Neural crest cell (in vitro differentiated cells): Measurements from ENCODE around the gene ZNF133. TPM values are rescaled to one million over a fixed set of nuclear protein-coding genes. Genes with fewer than 3 reads are reported as not detected.

Experiments used
- DNase-seq: peaks from one replicate; pipeline ENCODE4 v3.0.0; 2021; ENCODE audit warnings: low read depth, mixed read lengths, low spot score
- H3K27ac Mint-ChIP-seq: one replicate; pipeline ENCODE4 v1.8.0; 2021; ENCODE audit warnings: mild to moderate bottlenecking, mixed read lengths; ENCODE audit not compliant: unreplicated experiment
- H3K27me3 Mint-ChIP-seq: 2 replicates; pipeline ENCODE4 v1.8.0; 2021; ENCODE audit warnings: low read depth, mild to moderate bottlenecking, mixed read lengths
- H3K36me3 Mint-ChIP-seq: 2 replicates; pipeline ENCODE4 v1.8.0; 2021; ENCODE audit warnings: low read depth, mild to moderate bottlenecking, mixed read lengths
- H3K4me1 Mint-ChIP-seq: 2 replicates; pipeline ENCODE4 v1.8.0; 2021; ENCODE audit warnings: mixed read lengths
- H3K4me3 Mint-ChIP-seq: one replicate; pipeline ENCODE4 v1.8.0; 2021; ENCODE audit warnings: mild to moderate bottlenecking, mixed read lengths
- H3K9me3 Mint-ChIP-seq: 2 replicates; pipeline ENCODE4 v1.8.0; 2021; ENCODE audit warnings: mixed read lengths
- total RNA-seq: library from RNA; stranded (reverse); gene quantifications from 2 replicates; pipeline ENCODE4 v1.2.1, GENCODE V29; 2021
- TF ChIP-seq, protein P1 (sequence below): fragments of 200-600 bp; sonication (generic); conservative IDR thresholded peaks from 2 replicates; pipeline ENCODE4 v1.5.0; 2021; ENCODE audit warnings: antibody characterized with exemption, mild to moderate bottlenecking

The ZNF133 gene
- total RNA-seq, 1 donor from 2014 or later, result 12.6 TPM

DNA sequence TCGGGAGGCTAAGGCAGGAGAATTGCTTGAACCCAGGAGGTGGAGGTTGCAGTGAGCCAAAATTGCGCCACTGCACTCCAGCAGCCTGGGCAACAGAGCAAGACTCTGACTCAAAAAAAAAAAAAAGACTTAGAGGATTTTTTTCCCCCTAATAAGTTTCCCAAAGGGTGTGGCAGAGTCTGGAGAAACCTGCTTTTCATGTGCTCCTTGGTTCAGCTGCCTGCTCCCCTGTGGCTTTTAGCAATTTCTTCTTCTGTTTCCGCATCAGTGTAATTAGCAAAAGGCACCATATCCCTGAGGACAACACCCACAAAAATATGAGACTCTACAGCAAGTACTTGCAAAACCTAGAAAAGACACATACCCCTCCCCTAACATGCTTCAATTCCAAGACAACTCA, 28.6 kb upstream of the ZNF133 start:
- TF ChIP-seq, protein P1, sequence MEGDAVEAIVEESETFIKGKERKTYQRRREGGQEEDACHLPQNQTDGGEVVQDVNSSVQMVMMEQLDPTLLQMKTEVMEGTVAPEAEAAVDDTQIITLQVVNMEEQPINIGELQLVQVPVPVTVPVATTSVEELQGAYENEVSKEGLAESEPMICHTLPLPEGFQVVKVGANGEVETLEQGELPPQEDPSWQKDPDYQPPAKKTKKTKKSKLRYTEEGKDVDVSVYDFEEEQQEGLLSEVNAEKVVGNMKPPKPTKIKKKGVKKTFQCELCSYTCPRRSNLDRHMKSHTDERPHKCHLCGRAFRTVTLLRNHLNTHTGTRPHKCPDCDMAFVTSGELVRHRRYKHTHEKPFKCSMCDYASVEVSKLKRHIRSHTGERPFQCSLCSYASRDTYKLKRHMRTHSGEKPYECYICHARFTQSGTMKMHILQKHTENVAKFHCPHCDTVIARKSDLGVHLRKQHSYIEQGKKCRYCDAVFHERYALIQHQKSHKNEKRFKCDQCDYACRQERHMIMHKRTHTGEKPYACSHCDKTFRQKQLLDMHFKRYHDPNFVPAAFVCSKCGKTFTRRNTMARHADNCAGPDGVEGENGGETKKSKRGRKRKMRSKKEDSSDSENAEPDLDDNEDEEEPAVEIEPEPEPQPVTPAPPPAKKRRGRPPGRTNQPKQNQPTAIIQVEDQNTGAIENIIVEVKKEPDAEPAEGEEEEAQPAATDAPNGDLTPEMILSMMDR, result no peak
- DNase-seq, result no peak
- Mint-ChIP-seq H3K27me3 (peaks cover 51% of the 10 kb centered on the region), H3K27ac (no peak overlapping the region), H3K4me3 (no peak overlapping the region), H3K4me1 (no peaks in the 10 kb centered on the region), H3K9me3 (no peaks in the 10 kb centered on the region), H3K36me3 (no peaks in the 10 kb centered on the region)

DNA sequence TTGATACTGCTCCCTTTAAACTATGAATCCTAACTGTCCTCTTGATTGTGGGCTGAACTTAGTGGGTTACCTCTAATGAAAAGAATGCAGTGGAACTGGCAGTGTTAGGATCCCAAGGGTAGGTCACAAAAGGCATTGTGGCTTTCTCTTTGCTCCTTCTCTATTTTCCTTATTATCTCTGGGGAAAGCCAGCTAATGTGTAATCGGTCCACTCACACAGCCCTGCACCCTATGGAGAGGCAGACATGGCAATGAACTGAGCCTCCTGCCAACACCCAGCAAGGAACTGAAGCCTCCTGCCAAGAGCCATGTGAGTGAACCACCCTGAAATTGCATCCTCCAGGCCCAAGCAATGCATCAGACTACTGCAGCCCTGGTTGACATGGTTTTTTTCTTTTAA, 24.6 kb upstream of the ZNF133 start:
- H3K27ac Mint-ChIP-seq, result no peak overlapping the region
- no peak for DNase-seq
- H3K4me3 Mint-ChIP-seq, result no peak overlapping the region

DNA sequence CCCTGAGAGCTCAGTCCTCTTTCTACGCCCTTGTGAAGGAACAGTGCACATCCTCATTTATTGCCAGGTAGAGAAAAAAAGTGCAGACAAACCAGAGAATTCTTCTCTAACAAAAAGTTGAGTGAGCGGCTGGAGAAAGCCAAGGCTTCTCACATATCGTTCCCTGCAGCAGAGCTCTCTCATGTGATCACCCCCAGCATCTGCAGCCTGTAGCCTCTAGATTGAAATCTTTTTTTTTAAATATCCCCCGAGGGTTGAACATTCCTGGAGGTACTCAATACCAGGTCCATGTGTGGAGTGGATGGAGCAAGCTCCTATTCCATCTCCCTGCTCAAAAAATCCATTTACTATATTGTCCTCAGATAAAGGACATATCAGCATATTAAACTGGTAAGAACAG, 22.9 kb upstream of the ZNF133 start:
- Mint-ChIP-seq H3K9me3 (no peaks in the 10 kb centered on the region), H3K4me1 (peaks cover 18% of the 10 kb centered on the region), H3K27ac (no peak overlapping the region), H3K36me3 (no peaks in the 10 kb centered on the region), H3K27me3 (peaks cover 69% of the 10 kb centered on the region), H3K4me3 (no peak overlapping the region)
- DNase-seq, result no peak
- TF ChIP-seq, protein P1, result no peak

More for the DNA sequence above, 24.6 kb upstream of the ZNF133 start:
- H3K9me3 Mint-ChIP-seq, result no peaks in the 10 kb centered on the region
- TF ChIP-seq, protein P1, result no peak
- H3K27me3 Mint-ChIP-seq, result peaks cover 60% of the 10 kb centered on the region
- H3K4me1 Mint-ChIP-seq, result peaks cover 18% of the 10 kb centered on the region
- H3K36me3 Mint-ChIP-seq, result no peaks in the 10 kb centered on the region

DNA sequence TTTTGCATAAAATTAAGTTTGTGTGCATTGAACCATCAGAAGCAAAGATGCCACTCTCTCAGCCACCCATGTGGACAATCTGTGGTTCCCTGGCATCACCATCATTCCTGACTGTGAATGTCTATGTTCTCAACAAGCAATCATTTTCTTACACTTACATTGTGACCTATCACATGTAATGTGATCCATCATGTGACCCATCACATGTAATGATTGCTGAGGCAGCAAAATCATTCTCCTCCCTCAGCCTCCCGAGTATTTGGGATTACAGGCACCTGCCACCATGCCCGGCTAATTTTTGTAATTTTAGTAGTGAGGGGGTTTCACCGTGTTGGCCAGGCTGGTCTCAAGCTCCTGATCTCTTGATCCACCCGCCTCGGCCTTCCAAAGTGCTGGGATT, 22.0 kb upstream of the ZNF133 start:
- no peak overlapping the region for H3K27ac Mint-ChIP-seq
- H3K4me1 Mint-ChIP-seq, result peaks cover 18% of the 10 kb centered on the region
- H3K9me3 Mint-ChIP-seq, result no peaks in the 10 kb centered on the region
- H3K4me3 Mint-ChIP-seq, result no peak overlapping the region
- TF ChIP-seq, protein P1, result no peak
- peaks cover 75% of the 10 kb centered on the region for H3K27me3 Mint-ChIP-seq
- no peaks in the 10 kb centered on the region for H3K36me3 Mint-ChIP-seq
- DNase-seq, result no peak

DNA sequence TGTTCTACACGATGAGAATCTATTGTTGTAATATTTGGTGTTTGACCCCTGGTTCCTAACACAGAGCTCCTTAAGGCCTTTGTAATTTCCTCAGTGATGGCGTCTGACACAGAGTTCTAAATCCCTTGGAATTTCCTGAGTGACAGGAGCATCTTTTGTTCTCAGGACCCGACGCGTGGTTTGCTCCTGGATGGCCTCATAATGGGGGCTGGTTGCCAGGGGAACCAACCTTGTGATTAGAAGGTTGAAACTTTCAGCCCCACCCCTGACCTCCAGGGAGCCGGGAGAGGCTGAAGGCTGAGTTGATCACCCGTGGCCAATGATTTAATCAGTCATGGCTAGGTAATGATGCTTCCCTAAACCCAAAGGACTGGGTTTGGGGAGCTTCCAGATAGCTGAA, 20.5 kb upstream of the ZNF133 start:
- H3K9me3 Mint-ChIP-seq, result no peaks in the 10 kb centered on the region
- peak overlapping the region; percentile 86 for H3K27ac Mint-ChIP-seq
- H3K27me3 Mint-ChIP-seq, result peaks cover 74% of the 10 kb centered on the region
- peaks cover 18% of the 10 kb centered on the region for H3K4me1 Mint-ChIP-seq
- TF ChIP-seq, protein P1, result no peak
- no peaks in the 10 kb centered on the region for H3K36me3 Mint-ChIP-seq
- peak; percentile 50 for DNase-seq
- H3K4me3 Mint-ChIP-seq, result peak overlapping the region; percentile 19

DNA sequence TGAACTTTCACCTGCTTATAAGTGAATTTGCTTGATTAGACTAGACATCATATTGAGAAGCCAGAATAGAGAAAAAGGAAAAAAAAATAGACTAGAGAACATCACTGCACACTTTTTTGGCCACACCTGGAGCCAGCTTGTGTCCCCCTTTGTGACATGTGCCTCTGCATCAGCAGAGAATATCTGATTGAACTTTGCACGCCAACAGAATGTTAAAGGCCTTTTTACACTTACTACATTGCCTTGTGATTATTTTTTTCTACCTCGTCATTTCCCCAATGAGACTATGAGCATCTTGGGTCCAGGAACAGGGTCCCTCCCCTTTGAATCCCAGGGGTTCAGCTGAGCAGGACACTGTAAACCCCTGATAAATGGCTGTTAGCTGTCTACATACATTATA, 17.2 kb upstream of the ZNF133 start:
- no peak for DNase-seq
- H3K9me3 Mint-ChIP-seq, result no peaks in the 10 kb centered on the region
- H3K4me3 Mint-ChIP-seq, result no peak overlapping the region
- TF ChIP-seq, protein P1, result no peak
- H3K36me3 Mint-ChIP-seq, result no peaks in the 10 kb centered on the region
- no peak overlapping the region for H3K27ac Mint-ChIP-seq
- H3K27me3 Mint-ChIP-seq, result peaks cover 81% of the 10 kb centered on the region
- peaks cover 18% of the 10 kb centered on the region for H3K4me1 Mint-ChIP-seq
